HepG2 (cell line): Measurements from ENCODE around the gene EMC1. TPM values are rescaled to one million over a fixed set of nuclear protein-coding genes. Genes with fewer than 3 reads are reported as not detected.

Source experiments
- ATAC-seq: fragments of 200-7000 bp; cut with Tn5 transposase; 3 replicates; pipeline ENCODE4 v1.9.1; 2020; ENCODE audit warnings: mild to moderate bottlenecking, moderate library complexity
- BruUV-seq: library from RNA; stranded (reverse); fragments of 400-500 nt; replicated peaks from 2 replicates; lab custom pipeline; 2021; lab: Mats Ljungman, UMichigan
- CTCF ChIA-PET: fragments of 300-600 bp; formaldehyde crosslinking; extraction: SDS; loops from one replicate; lab custom pipeline; 2021; ENCODE audit warnings: low total read pairs, inconsistent platforms, low intra/inter-chr PET ratio; lab: Yijun Ruan, JAX
- POLR2A ChIA-PET: fragments of 350-600 bp; sonication (Branson Sonifier 250); formaldehyde crosslinking; loops from one replicate; lab custom pipeline; 2020; ENCODE audit warnings: antibody characterized with exemption, inconsistent platforms; lab: Yijun Ruan, JAX
- DNase-seq: peaks from one replicate; pipeline ENCODE4 v3.0.0-alpha.2; 2015; ENCODE audit warnings: low spot score
- FAIRE-seq: peaks from 3 replicates; lab custom pipeline; 2011; peaks lifted over from hg19 to GRCh38; lab: Jason Lieb, UNC
- H2AFZ ChIP-seq: one replicate; pipeline ENCODE4 v1.6.1; 2011; ENCODE audit warnings: low read length, inconsistent platforms
- H3K27ac ChIP-seq: fragments of 300-600 bp; 3 replicates; pipeline ENCODE4 v1.8.0; 2011; ENCODE audit warnings: mixed run types, mild to moderate bottlenecking, mixed read lengths, low read length, inconsistent platforms; ENCODE audit not compliant: insufficient read depth; ENCODE audit errors: extremely low read length
- H3K27me3 ChIP-seq, 2 experiments: fragments of 200-600 bp in 1 of 2; 2 replicates in 1 of 2; 3 replicates in 1 of 2; pipeline versions ENCODE4 v1.6.0 to v1.8.0; 2011; ENCODE audit warnings: low read length in 2 of 2, mild to moderate bottlenecking in 2 of 2, moderate library complexity in 2 of 2, inconsistent platforms in 1 of 2; ENCODE audit not compliant: insufficient read depth in 2 of 2, control insufficient read depth in 1 of 2
- H3K36me3 ChIP-seq, 2 experiments: fragments of 200-600 bp in 1 of 2; replicated peaks in 1 of 2; 2 replicates in 1 of 2; 3 replicates in 1 of 2; pipeline versions ENCODE4 v1.5.1 to v1.8.0; 2011; ENCODE audit warnings: low read length in 2 of 2, inconsistent platforms in 1 of 2; ENCODE audit not compliant: insufficient read depth in 2 of 2, control insufficient read depth in 1 of 2
- H3K4me1 ChIP-seq: 2 replicates; pipeline ENCODE4 v1.5.1; 2012; ENCODE audit warnings: low read length, inconsistent platforms; ENCODE audit not compliant: insufficient read depth
- H3K4me2 ChIP-seq: 2 replicates; pipeline ENCODE4 v1.6.0; 2011; ENCODE audit warnings: low read depth, low read length, inconsistent platforms
- H3K4me3 ChIP-seq, 3 experiments: fragments of 200-600 bp in 1 of 3; sonication (generic), shearing (Covaris generic) in 1 of 3; replicated peaks in 1 of 3; 2 replicates each; pipeline ENCODE4 v1.5.1; 2011 to 2016; ENCODE audit warnings: low read length in 3 of 3, inconsistent platforms in 2 of 3, low read depth in 2 of 3, mild to moderate bottlenecking in 2 of 3, control low read depth in 1 of 3, mixed read lengths in 1 of 3; ENCODE audit not compliant: insufficient read depth in 1 of 3
- H3K79me2 ChIP-seq: one replicate; pipeline ENCODE4 v1.6.1; 2011; ENCODE audit warnings: low read length, inconsistent platforms; ENCODE audit not compliant: insufficient read depth
- H3K9ac ChIP-seq: 2 replicates; pipeline ENCODE4 v1.6.0; 2011; ENCODE audit warnings: mild to moderate bottlenecking, low read depth, low read length, inconsistent platforms; ENCODE audit not compliant: insufficient read depth
- H3K9me3 ChIP-seq: 2 replicates; pipeline ENCODE4 v1.5.1; 2012; ENCODE audit warnings: mild to moderate bottlenecking, low read length
- H4K20me1 ChIP-seq: 2 replicates; pipeline ENCODE4 v1.6.0; 2011; ENCODE audit warnings: inconsistent platforms, mild to moderate bottlenecking, low read length, moderate library complexity; ENCODE audit not compliant: insufficient read depth
- ARHGAP35 ChIP-seq: sonication (generic); formaldehyde crosslinking; IDR thresholded peaks from 2 replicates; pipeline ENCODE4 v1.9.0; 2022; ENCODE audit warnings: mild to moderate bottlenecking, inconsistent platforms, moderate library complexity, missing genetic modification reagents, borderline replicate concordance
- HNF4A ChIP-seq: sonication (generic); formaldehyde crosslinking; IDR thresholded peaks from 2 replicates; pipeline ENCODE4 v1.4.0; 2020; ENCODE audit warnings: missing genetic modification reagents
- MAZ ChIP-seq, 2 experiments: sonication (generic) in 1 of 2; formaldehyde crosslinking in 1 of 2; IDR thresholded peaks; 2 replicates each; pipeline versions ENCODE4 v1.5.0 to v1.6.1; 2012 to 2020; ENCODE audit warnings: low read depth in 2 of 2, mild to moderate bottlenecking in 2 of 2, borderline replicate concordance in 1 of 2, improper control_type of control experiment in 1 of 2, low read length in 1 of 2, missing genetic modification reagents in 1 of 2, moderate library complexity in 1 of 2
- PPARG ChIP-seq: conservative IDR thresholded peaks from 2 replicates; pipeline ENCODE4 v1.6.1; 2016; ENCODE audit warnings: missing biosample characterization, missing genetic modification reagents
- RBFOX2 ChIP-seq: fragments of 200-400 bp; formaldehyde crosslinking; IDR thresholded peaks from 2 replicates; pipeline ENCODE4 v1.6.1; 2017; ENCODE audit warnings: low read depth, mild to moderate bottlenecking, low read length
- UBTF ChIP-seq: sonication (generic); formaldehyde crosslinking; IDR thresholded peaks from 2 replicates; pipeline ENCODE4 v1.4.0; 2020; ENCODE audit warnings: mild to moderate bottlenecking, missing genetic modification reagents
- ZEB1 ChIP-seq: IDR thresholded peaks from 2 replicates; pipeline ENCODE4 v1.6.1; 2012; ENCODE audit warnings: mild to moderate bottlenecking, low read depth, inconsistent platforms; ENCODE audit not compliant: insufficient replicate concordance
- ZFP82 ChIP-seq: sonication (generic); formaldehyde crosslinking; IDR thresholded peaks from 2 replicates; pipeline ENCODE4 v1.5.1; 2020; ENCODE audit warnings: mild to moderate bottlenecking, missing genetic modification reagents, borderline replicate concordance
- ZMYM3 ChIP-seq: sonication (generic); formaldehyde crosslinking; IDR thresholded peaks from 2 replicates; pipeline ENCODE4 v1.5.1; 2020; ENCODE audit warnings: mild to moderate bottlenecking, missing genetic modification reagents
- ZNF335 ChIP-seq: sonication (generic); formaldehyde crosslinking; IDR thresholded peaks from 2 replicates; pipeline ENCODE4 v1.4.0; 2020; ENCODE audit warnings: missing genetic modification reagents
- WGBS: methylation state at CpG from one replicate; pipeline ENCODE4 v1.1.6; 2017; ENCODE audit warnings: low lambda C conversion rate; 5-methylcytosine and 5-hydroxymethylcytosine counted together
- in situ Hi-C: cut with HindIII; loops from 2 replicates; pipeline ENCODE4 v1.10.0; 2017; ENCODE audit warnings: low pct_unique_long_range_greater_than_20kb; ENCODE audit not compliant: extremely low pct_ligation_motif_present
- intact Hi-C: fragments of 100-400 bp; cut with micrococcal nuclease; formaldehyde crosslinking; loops from one replicate; pipeline ENCODE4 v1.10.0; 2022; ENCODE audit not compliant: unreplicated experiment
- polyA plus RNA-seq, 8 experiments: library from polyadenylated mRNA; depleted of rRNA in 3 of 8; stranded (reverse) in 7 of 8; unstranded in 1 of 8; fragments of >200 nt; fragmentation: Illumina TruSeq in 4 of 8; extraction: Trizol in 4 of 8; gene quantifications; 2 replicates each; pipeline versions ENCODE4 v1.2.1 to v1.2.3, GENCODE V29; 2011 to 2016; ENCODE audit warnings: low read depth in 4 of 8, missing spikeins in 1 of 8, mixed read lengths in 1 of 8; ENCODE audit not compliant: insufficient read depth in 1 of 8
- total RNA-seq, 5 experiments: library from RNA; depleted of rRNA; stranded (reverse); fragments of >200 nt; fragmentation: Illumina TruSeq; extraction: Trizol; gene quantifications; 2 replicates each; pipeline ENCODE4 v1.2.3, GENCODE V29; 2016; ENCODE audit warnings: low read depth in 1 of 5

EMC1 gene
- total and polyA plus RNA-seq, 2 of the 13 experiments (the other 11 are each of a cell fraction or from before 2014, with no cell fraction given): 38.0 to 61.3 TPM

- ATAC-seq: no peak
- Histone ChIP-seq H3K36me3 (peaks cover 12 to 31% of the 10 kb centered on the region in 2 experiments; a peak in 4 of 5 replicates), H2AFZ (no peak overlapping the region), H3K27ac (no peak overlapping the region), H3K4me1 (peaks cover 77% of the 10 kb centered on the region), H3K9me3 (no peaks in the 10 kb centered on the region), H4K20me1 (peaks cover 52% of the 10 kb centered on the region), H3K4me3 (no peak overlapping the region), H3K9ac (no peak overlapping the region), H3K79me2 (peaks cover 95% of the 10 kb centered on the region), H3K4me2 (no peak overlapping the region), H3K27me3 (peaks cover 0 to 4% of the 10 kb centered on the region in 2 experiments; a peak in 2 of 5 replicates)
- intact Hi-C loops: no loop called here
- no peak for DNase-seq
- ChIA-PET CTCF (no interaction called here), POLR2A (no interaction called here)
- WGBS: 97% methylated on average over 6 of the region's 6 CpGs
- no TSS peak for BruUV-seq
- FAIRE-seq: no peak
- TF ChIP-seq RBFOX2 (no peak), ARHGAP35 (no peak), ZFP82 (CRISPR knock-in tag) (no peak), MAZ (IDR thresholded peaks at IDR 0.05; ENCODE audit: borderline replicate concordance, low read depth, low read length) (no peak), MAZ (CRISPR knock-in tag; IDR thresholded peaks at IDR 0.05; ENCODE audit: low read depth) (no peak), PPARG (no peak), ZMYM3 (CRISPR knock-in tag) (no peak), UBTF (CRISPR knock-in tag) (no peak), ZEB1 (no peak), ZNF335 (CRISPR knock-in tag) (no peak), HNF4A (CRISPR knock-in tag) (no peak)
- in situ Hi-C loops: no loop called here
These were observed 46.7 kb downstream of the EMC1 start for GRCh38 chr1:19204446-19205266.
